K562 (cell line): ENCODE measurements around the gene ZNF723. TPM values are rescaled to one million over a fixed set of nuclear protein-coding genes. Genes with fewer than 3 reads are reported as not detected.

Experiments
- ATAC-seq: fragments of 200-7000 bp; cut with Tn5 transposase; 3 replicates; pipeline ENCODE4 v1.9.1; 2020; ENCODE audit warnings: moderate library complexity
- BruUV-seq: library from RNA; stranded (reverse); fragments of 400-500 nt; replicated peaks from 2 replicates; lab custom pipeline; 2021; lab: Mats Ljungman, UMichigan
- CTCF ChIA-PET: fragments of 300-600 bp; formaldehyde crosslinking; extraction: SDS; loops from one replicate; lab custom pipeline; 2021; ENCODE audit warnings: low intra/inter-chr PET ratio; lab: Yijun Ruan, JAX
- POLR2A ChIA-PET: fragments of 300-600, 350-650 bp; sonication (Branson Sonifier 250); formaldehyde crosslinking; extraction: SDS; loops from one replicate; lab custom pipeline; 2021; ENCODE audit warnings: antibody characterized with exemption, inconsistent platforms; lab: Yijun Ruan, JAX
- DNase-seq, 4 experiments: peaks; one replicate each; pipeline versions ENCODE4 v3.0.0 to v3.0.0-alpha.2; 2011 to 2018; ENCODE audit warnings: low spot score in 3 of 4, mixed read lengths in 3 of 4; ENCODE audit errors: extremely low read depth in 1 of 4
- FAIRE-seq: peaks from 2 replicates; lab custom pipeline; 2011; peaks lifted over from hg19 to GRCh38; lab: Jason Lieb, UNC
- H2AFZ ChIP-seq: 2 replicates; pipeline ENCODE4 v1.6.0; 2011; ENCODE audit warnings: low read depth, low read length, control low read depth, inconsistent platforms
- H3K27ac ChIP-seq: fragments of 200-600 bp; 3 replicates; pipeline ENCODE4 v1.8.0; 2011; ENCODE audit warnings: low read depth, mild to moderate bottlenecking, control low read depth, inconsistent platforms, low read length, moderate library complexity, mixed read lengths; ENCODE audit errors: extremely low read depth
- H3K27me3 ChIP-seq, 2 experiments: fragments of 300-600 bp in 1 of 2; 2 replicates in 1 of 2; 3 replicates in 1 of 2; pipeline versions ENCODE4 v1.6.0 to v1.8.0; 2011; ENCODE audit warnings: inconsistent platforms in 2 of 2, low read length in 2 of 2, mild to moderate bottlenecking in 1 of 2, mixed read lengths in 1 of 2, moderate library complexity in 1 of 2; ENCODE audit not compliant: control insufficient read depth in 2 of 2, insufficient read depth in 2 of 2
- H3K36me3 ChIP-seq: fragments of 300-600 bp; 3 replicates; pipeline ENCODE4 v1.8.0; 2011; ENCODE audit warnings: mild to moderate bottlenecking, low read length, inconsistent platforms; ENCODE audit not compliant: control insufficient read depth, insufficient read depth
- H3K4me1 ChIP-seq, 2 experiments: fragments of 200-600 bp in 1 of 2; replicated peaks in 1 of 2; 2 replicates in 1 of 2; 3 replicates in 1 of 2; pipeline versions ENCODE4 v1.5.1 to v1.8.0; 2011; ENCODE audit warnings: inconsistent platforms in 2 of 2, low read length in 2 of 2, mild to moderate bottlenecking in 1 of 2, mixed read lengths in 1 of 2, moderate library complexity in 1 of 2; ENCODE audit not compliant: control insufficient read depth in 2 of 2, insufficient read depth in 2 of 2
- H3K4me2 ChIP-seq: 2 replicates; pipeline ENCODE4 v1.6.1; 2011; ENCODE audit warnings: low read length, control low read depth, inconsistent platforms, mixed read lengths; ENCODE audit not compliant: insufficient read depth
- H3K4me3 ChIP-seq: fragments of 200-600 bp; sonication (generic), shearing (Covaris generic); 2 replicates; pipeline ENCODE4 v1.5.1; 2016; ENCODE audit warnings: control low read depth, inconsistent platforms
- H3K79me2 ChIP-seq: fragments of 200-600 bp; 3 replicates; pipeline ENCODE4 v1.8.0; 2011; ENCODE audit warnings: low read length, inconsistent platforms; ENCODE audit not compliant: control insufficient read depth, insufficient read depth
- H3K9ac ChIP-seq, 2 experiments: 2 replicates each; pipeline versions ENCODE4 v1.6.0 to v1.6.1; 2011; ENCODE audit warnings: low read depth in 2 of 2, low read length in 2 of 2, control low read depth in 1 of 2, inconsistent platforms in 1 of 2, mild to moderate bottlenecking in 1 of 2, mixed read lengths in 1 of 2; ENCODE audit not compliant: insufficient read depth in 1 of 2
- H3K9me1 ChIP-seq: one replicate; pipeline ENCODE4 v1.6.0; 2011; ENCODE audit warnings: inconsistent platforms, mild to moderate bottlenecking, low read length, moderate library complexity; ENCODE audit not compliant: control insufficient read depth, insufficient read depth
- H3K9me3 ChIP-seq: replicated peaks from 2 replicates; pipeline ENCODE4 v1.5.1; 2011; ENCODE audit warnings: low read depth, low read length, inconsistent platforms; ENCODE audit not compliant: control insufficient read depth, insufficient read depth
- H4K20me1 ChIP-seq: replicated peaks from 2 replicates; pipeline ENCODE4 v1.6.1; 2011; ENCODE audit warnings: low read length, inconsistent platforms, mixed read lengths; ENCODE audit not compliant: control insufficient read depth, insufficient read depth
- ARID2 ChIP-seq: fragments of 450-650 bp; IDR thresholded peaks from 2 replicates; pipeline ENCODE4 v1.6.1; 2017; ENCODE audit warnings: antibody characterized with exemption, mild to moderate bottlenecking
- CEBPZ ChIP-seq: fragments of 150-350 bp; IDR thresholded peaks from 2 replicates; pipeline ENCODE4 v1.6.1; 2014; ENCODE audit warnings: low read depth, mild to moderate bottlenecking, low read length, borderline replicate concordance
- FOXO4 ChIP-seq: fragments of 450-650 bp; formaldehyde crosslinking; IDR thresholded peaks from 2 replicates; pipeline ENCODE4 v1.4.0; 2020; ENCODE audit warnings: mild to moderate bottlenecking, moderate library complexity
- LARP7 ChIP-seq: fragments of 450-650 bp; IDR thresholded peaks from 2 replicates; pipeline ENCODE4 v1.6.1; 2016
- RBM34 ChIP-seq: fragments of 200-400 bp; formaldehyde crosslinking; IDR thresholded peaks from 2 replicates; pipeline ENCODE4 v1.6.1; 2018; ENCODE audit warnings: low read length, borderline replicate concordance; ENCODE audit not compliant: insufficient read depth
- THRB ChIP-seq: fragments of 450-650 bp; formaldehyde crosslinking; conservative IDR thresholded peaks from 2 replicates; pipeline ENCODE4 v1.4.0; 2022; ENCODE audit warnings: mild to moderate bottlenecking, missing genetic modification characterization
- ZNF23 ChIP-seq: fragments of 250-450 bp; sonication (Bioruptor Pico); IDR thresholded peaks from 2 replicates; pipeline ENCODE4 v1.4.0; 2020; ENCODE audit warnings: mild to moderate bottlenecking
- ZNF253 ChIP-seq: fragments of 250-450 bp; sonication (Bioruptor Pico); conservative IDR thresholded peaks from 2 replicates; pipeline ENCODE4 v1.6.1; 2021; ENCODE audit warnings: mild to moderate bottlenecking
- WGBS: fragments of 100-300 bp; shearing (Covaris generic); methylation state at CpG from one replicate; pipeline ENCODE4 v1.1.6; 2016; ENCODE audit warnings: low coverage, mixed read lengths; ENCODE audit not compliant: insufficient coverage; ENCODE audit errors: missing lambda C conversion rate; 5-methylcytosine and 5-hydroxymethylcytosine counted together
- in situ Hi-C: fragments of 300-500 bp; cut with MboI; formaldehyde crosslinking; loops from 4 replicates; pipeline ENCODE4 v1.15.0; 2018; ENCODE audit warnings: inconsistent platforms, mixed read lengths
- intact Hi-C: fragments of 100-400 bp; cut with micrococcal nuclease; formaldehyde crosslinking; loops from 2 replicates; pipeline ENCODE4 v1.14.2; 2022
- polyA plus RNA-seq, 8 experiments: library from polyadenylated mRNA; depleted of rRNA in 4 of 8; stranded (reverse) in 5 of 8; unstranded in 3 of 8; fragments of >200 nt; fragmentation: Nextera tagmentation in 2 of 8; fragmentation: Illumina TruSeq in 1 of 8; extraction: Ambion mirVana in 2 of 8; extraction: Trizol in 1 of 8; gene quantifications; 2 replicates each; pipeline versions ENCODE4 v1.2.1 to v1.2.3, GENCODE V29; 2011 to 2014; ENCODE audit warnings: inconsistent platforms in 1 of 8, missing spikeins in 1 of 8
- total RNA-seq, 7 experiments: library from RNA; depleted of rRNA in 6 of 7; stranded (reverse); fragments of >200 nt in 6 of 7; fragmentation: Illumina TruSeq in 2 of 7; extraction: Trizol in 2 of 7; gene quantifications; 2 replicates each; pipeline versions ENCODE4 v1.2.1 to v1.2.3, GENCODE V29; 2011 to 2021; ENCODE audit warnings: low replicate concordance in 1 of 7

ZNF723 gene
- total and polyA plus RNA-seq, 9 of the 15 experiments (the other 6 are each of a cell fraction or from before 2014, with no cell fraction given): 0.07 to 0.18 (median 0.11) TPM; not detected in 6

DNA sequence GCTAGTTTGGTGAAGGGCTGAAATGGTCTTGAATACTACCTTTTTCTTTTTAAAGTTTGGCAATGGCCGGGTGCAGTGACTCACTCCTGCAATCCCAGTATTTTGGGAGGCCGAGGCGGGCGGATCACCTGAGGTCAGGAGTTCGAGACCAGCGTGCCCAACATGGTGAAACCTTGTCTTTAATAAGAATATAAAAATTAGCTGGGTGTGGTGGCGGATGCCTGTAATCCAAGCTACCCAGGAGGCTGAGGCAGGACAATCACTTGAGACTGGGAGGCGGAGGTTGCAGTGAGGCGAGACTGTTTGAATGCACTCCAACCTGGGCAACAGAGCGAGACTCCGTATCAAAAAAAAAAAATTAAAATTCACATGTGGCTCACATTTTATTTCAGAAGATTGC lies 880 bp upstream of the ZNF723 start:
- Histone ChIP-seq H3K9me1 (no peaks in the 10 kb centered on the region), H3K79me2 (no peaks in the 10 kb centered on the region), H3K27ac (no peak overlapping the region), H4K20me1 (no peaks in the 10 kb centered on the region), H3K4me2 (no peak overlapping the region), H3K4me1 (no peaks in the 10 kb centered on the region), H2AFZ (no peak overlapping the region), H3K9me3 (no peaks in the 10 kb centered on the region), H3K36me3 (no peaks in the 10 kb centered on the region), H3K4me3 (no peak overlapping the region), H3K9ac (no peak overlapping the region), H3K27me3 (no peaks in the 10 kb centered on the region)
- ChIA-PET POLR2A (no interaction called here), CTCF (no interaction called here)
- WGBS: 4% methylated on average over 10 of the region's 11 CpGs
- DNase-seq (no peak), ATAC-seq (no peak), FAIRE-seq (no peak)
- in situ Hi-C loops (no loop called here), intact Hi-C loops (no loop called here)
- TF ChIP-seq RBM34 (no peak), ARID2 (no peak), ZNF253 (CRISPR knock-in tag) (no peak), FOXO4 (no peak), CEBPZ (no peak), THRB (CRISPR knock-in tag) (no peak), LARP7 (no peak), ZNF23 (no peak)
- no TSS peak for BruUV-seq
